Erythroblast (primary cell): Measurements from ENCODE around the gene GRK4.
"Not testable (repeated sequence)": the region's sequence is repeated elsewhere in the genome, so short reads cannot be mapped to it uniquely, and the experiment has no call there.

Experiments
- DNase-seq, 2 experiments: peaks; one replicate each; lab custom pipeline; 2025; lab: John Stamatoyannopoulos, UW
- GATA1 ChIP-seq: IDR thresholded peaks from 2 replicates; pipeline ENCODE4 v1.6.1; 2011; ENCODE audit warnings: low read depth, mild to moderate bottlenecking, control low read depth, low read length, moderate library complexity
- POLR2A ChIP-seq: IDR thresholded peaks from 2 replicates; pipeline ENCODE4 v1.6.1; 2011; ENCODE audit warnings: mild to moderate bottlenecking, low read length

GRK4 gene

GRCh38 chr4:3046162-3046561 lies 82.8 kb downstream of the GRK4 start:
- DNase-seq, result no peak
- TF ChIP-seq GATA1 (no peak), POLR2A (no peak)

DNA sequence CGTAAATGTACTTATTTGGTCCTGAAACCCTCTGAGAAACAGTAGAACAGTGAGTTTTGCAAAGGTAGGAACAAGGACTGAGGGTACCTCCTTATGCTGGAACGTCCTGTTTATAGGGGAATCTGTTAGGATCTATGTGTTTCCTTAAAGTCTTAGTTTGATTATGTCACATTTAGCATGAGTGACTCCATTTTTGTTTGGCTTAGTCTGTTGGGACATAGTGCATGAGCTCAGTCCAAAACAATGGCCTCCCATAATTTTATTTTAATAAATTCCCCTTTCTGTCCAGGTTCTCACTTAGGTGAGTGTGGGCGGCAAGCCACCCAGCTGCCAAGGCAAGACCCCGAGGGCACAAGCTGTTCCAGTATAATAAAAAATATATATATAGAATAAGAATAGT lies 83.3 kb downstream of the GRK4 start:
- DNase-seq, result no peak
- no peak for TF ChIP-seq GATA1
- no peak for TF ChIP-seq POLR2A

DNA sequence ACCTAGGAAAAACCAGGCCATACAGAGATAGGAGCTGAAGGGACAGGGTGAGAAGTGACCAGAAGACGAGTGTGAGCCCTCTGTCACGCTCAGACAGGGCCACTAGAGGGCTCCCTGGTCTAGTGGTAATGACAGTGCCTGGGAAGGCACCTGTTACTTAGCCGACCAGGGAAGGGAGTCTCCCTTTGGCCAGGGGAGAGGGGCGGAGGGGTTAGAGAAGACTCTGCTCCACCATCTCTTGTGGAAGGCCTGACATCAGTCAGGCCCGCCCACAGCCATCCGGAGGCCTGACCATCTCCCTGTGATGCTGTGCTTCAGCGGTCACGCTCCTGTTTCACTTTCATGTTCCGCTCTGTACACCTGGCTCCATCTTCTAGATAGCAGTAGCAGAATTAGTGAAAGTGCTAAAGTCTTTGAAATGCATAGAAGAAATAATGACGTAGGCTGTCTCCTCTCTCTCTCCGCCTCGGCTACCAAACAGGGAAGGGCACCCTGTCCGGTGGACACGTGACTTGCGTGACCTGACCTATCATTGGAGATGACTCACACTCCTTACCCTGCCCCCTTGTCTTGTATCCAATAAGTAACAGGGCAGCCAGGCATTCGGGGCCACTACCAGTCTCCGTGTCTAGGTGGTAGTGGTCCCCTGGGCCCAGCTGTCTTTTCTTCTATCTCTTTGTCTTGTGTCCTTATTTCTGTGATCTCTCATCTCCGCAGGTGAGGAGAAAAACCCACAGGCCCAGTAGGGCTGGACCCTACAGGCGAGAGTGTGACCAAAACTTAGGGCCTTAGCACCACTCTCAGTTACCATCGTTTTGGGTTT lies 84.3 kb downstream of the GRK4 start:
- DNase-seq, result peak; percentile 46 to 69
- no peak for TF ChIP-seq POLR2A
- no peak for TF ChIP-seq GATA1

DNA sequence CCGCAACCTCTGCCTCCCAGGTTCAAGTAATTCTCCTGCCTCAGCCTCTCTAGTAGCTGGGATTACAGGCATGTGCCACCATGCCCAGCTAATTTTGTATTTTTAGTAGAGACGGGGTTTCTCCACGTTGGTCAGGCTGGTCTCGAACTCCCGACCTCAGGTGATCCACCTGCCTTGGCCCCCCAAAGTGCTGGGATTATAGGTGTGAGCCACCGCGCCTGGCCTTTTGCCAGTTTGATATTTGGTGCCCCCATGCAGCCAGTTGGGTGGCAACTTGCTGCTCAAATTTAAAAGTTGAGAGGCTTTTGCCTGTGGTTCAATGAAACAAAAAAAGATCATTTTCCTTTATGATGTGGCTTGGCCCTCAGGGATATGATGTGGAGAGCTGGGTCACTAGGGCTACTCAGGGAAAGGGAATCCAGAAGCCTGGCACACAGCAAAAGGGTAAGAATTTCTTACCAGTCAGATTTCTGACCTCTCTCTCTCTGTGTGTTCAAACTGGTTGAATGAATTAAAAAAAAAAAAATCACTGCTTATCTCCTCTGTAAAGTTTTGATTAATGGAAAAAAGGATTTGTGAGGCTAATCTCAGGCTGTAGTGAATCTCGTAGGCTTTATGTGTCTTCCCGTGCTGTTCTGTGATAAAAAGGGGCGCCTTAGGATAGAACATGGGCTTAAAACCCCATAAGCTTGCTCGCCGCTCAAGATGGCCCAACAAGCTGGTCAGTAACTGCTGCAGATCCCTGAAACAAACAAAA lies 87.9 kb downstream of the GRK4 start:
- DNase-seq, result not testable (repeated sequence)

DNA sequence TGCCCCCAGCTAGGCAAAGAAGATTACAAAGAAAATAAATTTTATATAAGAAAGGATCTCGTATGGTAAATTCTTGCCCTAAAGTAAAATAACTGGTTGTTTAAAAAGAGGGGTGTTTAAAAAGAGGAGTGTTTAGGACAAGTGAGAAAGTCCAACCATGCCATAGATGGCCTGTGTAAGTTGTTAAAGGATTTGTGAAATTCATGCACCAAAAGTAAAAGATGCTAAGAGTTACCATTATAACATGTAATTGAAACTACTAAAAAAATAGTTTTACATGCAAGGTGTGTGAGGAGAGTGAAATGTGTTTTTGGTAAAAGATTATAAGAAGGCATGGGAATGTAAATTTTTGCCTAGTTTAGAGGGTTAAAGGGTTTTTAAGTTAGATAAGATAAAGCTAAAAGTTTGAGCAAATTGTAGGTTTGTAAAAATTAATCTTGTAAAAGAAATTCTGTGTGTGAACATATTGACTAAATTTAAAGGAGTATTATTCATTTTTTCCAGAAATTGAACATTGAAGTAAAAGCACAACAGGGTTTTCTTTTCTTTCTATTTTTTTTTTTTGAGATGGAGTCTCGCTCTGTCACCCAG lies 90.9 kb downstream of the GRK4 start:
- peak in 1 of 2 experiments; percentile 17 for DNase-seq
- no peak for TF ChIP-seq GATA1
- TF ChIP-seq POLR2A, result no peak

- TF ChIP-seq POLR2A, result no peak
- no peak for TF ChIP-seq GATA1
- no peak for DNase-seq
Measured at GRCh38 chr4:3059943-3060342, 96.6 kb downstream of the GRK4 start.

GRCh38 chr4:3060946-3061345 lies 97.6 kb downstream of the GRK4 start:
- TF ChIP-seq POLR2A (no peak), GATA1 (no peak)
- no peak for DNase-seq

DNA sequence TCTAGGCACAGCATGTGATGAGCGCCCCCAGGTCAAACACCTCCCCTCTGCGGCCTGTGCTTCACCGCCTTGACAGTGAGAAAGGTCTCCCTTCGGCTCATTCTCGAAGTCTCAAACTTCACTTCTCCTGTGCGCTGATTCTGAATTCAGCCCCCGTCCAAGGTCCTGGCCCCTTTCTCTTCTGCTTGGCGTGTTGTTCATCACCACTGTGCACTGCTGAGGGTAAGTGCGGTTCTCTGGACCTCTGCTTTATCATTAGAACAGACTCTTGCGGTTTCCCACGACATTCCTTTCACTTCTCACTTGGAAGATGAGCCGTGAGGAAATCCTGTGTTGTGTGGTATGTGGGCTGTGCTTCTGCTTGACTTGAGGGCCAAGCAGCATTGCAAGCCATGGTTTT lies 99.1 kb downstream of the GRK4 start:
- DNase-seq, result no peak
- TF ChIP-seq POLR2A (no peak), GATA1 (no peak)

GRCh38 chr4:3065551-3065950 lies 102.2 kb downstream of the GRK4 start:
- TF ChIP-seq POLR2A, result no peak
- no peak for TF ChIP-seq GATA1
- no peak for DNase-seq

DNA sequence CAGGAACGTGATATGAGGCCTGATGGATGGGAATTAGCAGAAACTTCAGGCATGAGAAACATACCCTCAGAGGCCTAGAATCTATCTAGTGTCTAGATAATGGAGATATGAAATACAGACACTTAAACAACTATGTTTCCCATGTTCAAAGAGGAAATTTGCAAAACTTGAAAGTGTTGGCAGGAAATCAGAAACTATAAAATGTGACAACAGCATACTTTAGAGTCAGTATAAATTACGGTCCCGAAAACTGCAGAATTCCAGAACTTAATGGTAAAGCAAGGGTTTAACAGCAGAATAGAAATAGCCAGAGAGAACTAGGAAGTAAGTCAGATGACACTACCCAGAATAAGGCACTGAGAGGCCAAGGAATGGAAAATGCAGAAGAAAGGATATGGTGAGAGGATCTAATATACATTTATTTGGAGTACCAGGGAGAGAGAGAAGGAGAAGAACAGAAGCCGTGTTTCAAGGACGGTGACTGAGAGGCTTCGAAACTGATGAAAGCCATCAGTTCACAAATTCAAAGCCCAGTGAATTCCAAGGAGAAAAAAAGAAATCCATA lies 103.5 kb downstream of the GRK4 start:
- TF ChIP-seq POLR2A (no peak), GATA1 (no peak)
- DNase-seq, result no peak

DNA sequence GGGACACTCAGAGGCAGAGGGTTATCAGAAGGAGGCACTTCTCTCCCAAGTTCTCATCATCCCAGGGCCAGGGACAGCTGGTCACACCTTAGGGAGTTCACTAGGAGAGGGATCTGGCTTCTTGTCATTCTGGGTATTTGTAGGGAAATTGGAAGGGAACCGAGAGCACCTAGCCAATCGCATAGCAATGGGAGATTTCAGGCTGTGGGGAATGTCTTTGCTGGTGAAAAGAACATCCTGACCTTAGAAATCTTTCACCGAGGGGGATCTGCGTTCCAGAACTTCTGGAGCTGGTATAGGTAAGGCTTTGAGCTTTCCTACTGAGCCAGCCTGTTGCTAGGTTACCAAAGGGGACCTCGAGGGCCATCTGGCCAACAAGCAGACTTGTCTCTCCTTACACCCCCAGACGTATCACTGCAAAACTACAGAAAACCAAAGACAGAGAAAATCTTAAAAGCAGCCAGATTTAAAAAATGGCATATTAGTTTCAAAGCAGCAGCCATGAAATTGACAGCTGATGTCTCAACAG lies 104.2 kb downstream of the GRK4 start:
- TF ChIP-seq POLR2A (no peak), GATA1 (no peak)
- no peak for DNase-seq

DNA sequence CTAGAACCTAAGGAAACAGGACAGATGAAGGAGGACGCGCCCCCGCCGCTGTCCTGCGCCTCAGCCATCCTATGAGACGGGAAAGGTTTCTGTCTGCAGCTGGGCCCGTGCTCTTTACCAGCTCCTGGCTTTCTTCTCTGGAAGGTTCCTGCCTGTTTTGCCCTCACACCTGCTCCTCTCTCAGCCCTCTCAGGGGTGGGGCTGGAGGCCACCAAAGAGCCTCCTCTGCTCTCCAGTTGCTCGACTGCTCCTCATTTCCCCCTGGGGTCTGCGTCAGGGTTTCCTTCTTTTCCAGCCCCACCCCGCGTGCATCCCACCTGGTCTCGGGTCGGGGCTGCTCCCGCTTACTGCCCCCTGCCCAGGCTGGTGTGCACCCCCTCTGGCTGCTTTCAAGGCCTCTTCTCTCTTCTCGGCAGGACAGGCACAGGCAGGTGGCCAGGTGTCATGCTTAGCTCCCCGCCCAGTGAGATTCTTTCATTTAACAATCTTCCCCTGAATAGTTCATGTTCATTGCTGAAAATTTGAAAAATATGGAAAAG lies 106.4 kb downstream of the GRK4 start:
- DNase-seq, result no peak
- no peak for TF ChIP-seq POLR2A
- no peak for TF ChIP-seq GATA1

DNA sequence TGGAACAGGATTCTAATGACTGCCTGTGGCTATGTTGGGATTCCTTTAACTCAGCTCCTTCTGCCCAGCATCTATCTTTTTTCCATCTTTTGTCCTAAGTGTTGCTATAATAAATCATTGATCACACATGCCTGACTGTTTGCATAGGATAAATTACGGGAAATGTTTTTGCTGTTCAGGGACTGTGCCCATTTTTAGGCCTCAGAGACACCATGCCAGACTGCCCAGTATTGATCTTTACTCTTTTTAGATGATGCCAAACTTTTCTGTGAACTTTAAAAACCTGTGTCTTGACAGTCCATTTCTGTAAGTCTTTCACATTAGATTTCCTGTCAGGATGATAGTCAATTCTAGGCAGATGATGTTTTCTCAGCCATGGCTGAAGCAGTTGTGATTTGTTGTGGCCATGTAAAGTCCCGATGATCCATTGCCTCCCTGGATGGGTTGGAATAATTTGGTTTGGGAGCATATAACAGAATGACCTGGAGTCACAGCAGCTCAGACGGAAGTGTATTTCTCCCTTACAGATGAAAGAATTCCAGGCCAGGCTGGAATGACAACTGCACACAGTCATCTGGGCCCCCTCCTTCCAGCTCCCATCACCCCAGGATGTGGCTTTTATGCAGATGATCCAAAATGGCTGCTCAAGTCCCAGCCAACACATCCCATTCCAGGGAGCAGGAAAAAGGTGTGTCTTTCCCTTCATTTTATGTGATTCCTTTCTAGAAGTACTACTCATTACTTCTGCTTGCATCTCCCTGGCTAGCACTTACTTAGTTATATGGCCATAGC lies 107.5 kb downstream of the GRK4 start:
- no peak for DNase-seq
- TF ChIP-seq GATA1 (no peak), POLR2A (no peak)
